KOPT-K1 (cell line): ENCODE results near the gene TSPEAR.
"Not testable (repeated sequence)": the region's sequence is repeated elsewhere in the genome, so short reads cannot be mapped to it uniquely, and the experiment has no call there.

ENCODE experiments used
- H3K27ac ChIP-seq: fragments of 200-600 bp; sonication (generic); 2 replicates; pipeline ENCODE4 v1.5.1; 2016; ENCODE audit warnings: antibody characterized with exemption, mild to moderate bottlenecking, low read depth, low read length; ENCODE audit not compliant: poor library complexity, severe bottlenecking
- H3K36me3 ChIP-seq: fragments of 200-600 bp; sonication (generic); 2 replicates; pipeline ENCODE4 v1.5.1; 2017; ENCODE audit warnings: antibody characterized with exemption, mild to moderate bottlenecking, low read length, moderate library complexity; ENCODE audit not compliant: insufficient read depth
- H3K9me3 ChIP-seq: fragments of 200-600 bp; sonication (generic); 2 replicates; pipeline ENCODE4 v1.5.1; 2017; ENCODE audit warnings: antibody characterized with exemption, low read length, mild to moderate bottlenecking; ENCODE audit not compliant: insufficient read depth, poor library complexity, severe bottlenecking

TSPEAR gene

DNA sequence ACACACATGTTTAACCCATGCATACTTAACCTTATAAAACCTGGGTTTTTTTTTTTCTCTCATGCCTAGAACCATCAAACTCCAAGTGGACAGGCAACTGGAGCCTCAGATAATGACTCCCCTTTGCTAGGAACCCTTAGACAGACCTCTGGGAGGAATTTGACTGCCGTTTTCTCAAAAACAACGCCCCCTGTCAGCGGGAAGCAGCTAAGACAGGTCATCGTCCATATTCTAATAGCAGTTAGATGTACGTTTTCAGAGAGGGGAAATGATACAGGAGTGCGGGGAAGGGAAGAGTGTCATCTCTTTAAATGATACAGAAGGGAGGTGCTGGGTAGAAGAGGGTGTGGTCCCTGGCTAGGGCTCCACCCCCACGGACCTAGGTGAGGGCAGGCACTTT is 221.4 kb downstream of the TSPEAR start:
- Histone ChIP-seq H3K9me3 (peaks cover 21% of the 10 kb centered on the region), H3K27ac (no peak overlapping the region), H3K36me3 (no peaks in the 10 kb centered on the region)

DNA sequence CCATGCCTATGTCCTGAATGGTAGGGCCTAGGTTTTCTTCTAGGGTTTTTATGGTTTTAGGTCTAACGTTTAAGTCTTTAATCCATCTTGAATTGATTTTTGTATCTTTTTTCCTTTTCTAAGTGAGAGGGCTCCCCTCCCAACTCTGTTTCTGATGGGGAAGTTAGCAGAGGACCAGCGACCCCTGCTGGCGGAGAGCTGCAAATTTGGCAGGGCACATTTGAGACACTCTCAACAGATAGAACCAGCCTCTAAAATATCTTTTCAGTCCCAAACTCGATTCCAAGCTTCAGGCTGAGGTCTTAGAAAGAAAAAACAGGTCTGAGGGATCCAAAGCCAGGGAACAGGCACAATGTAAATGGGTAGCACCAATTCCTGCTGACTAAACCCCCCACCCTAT is 223.5 kb downstream of the TSPEAR start:
- Histone ChIP-seq H3K9me3 (peaks cover 10% of the 10 kb centered on the region), H3K36me3 (no peaks in the 10 kb centered on the region), H3K27ac (no peak overlapping the region)

DNA sequence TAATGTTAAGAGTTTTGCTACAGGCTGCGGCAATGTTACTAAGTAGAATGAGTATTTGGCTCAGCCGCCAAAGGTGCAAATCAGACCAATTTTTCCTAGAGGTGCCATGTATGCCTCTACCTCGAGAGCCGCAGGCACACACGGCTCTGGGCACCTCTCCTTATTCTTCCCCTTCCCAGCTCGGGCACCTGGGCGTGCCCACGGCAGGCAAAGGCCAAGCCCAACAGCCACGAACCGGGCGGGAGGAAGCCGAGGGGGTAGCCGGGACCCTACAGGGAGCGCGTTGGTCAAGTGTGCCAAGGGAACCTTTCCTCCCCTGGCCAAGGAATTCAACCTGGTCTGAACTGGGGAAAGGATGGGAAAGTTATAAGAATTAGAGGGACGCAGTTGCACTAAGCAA is 225.1 kb downstream of the TSPEAR start:
- Histone ChIP-seq H3K27ac (no peak overlapping the region), H3K9me3 (peaks cover 9% of the 10 kb centered on the region), H3K36me3 (no peaks in the 10 kb centered on the region)

DNA sequence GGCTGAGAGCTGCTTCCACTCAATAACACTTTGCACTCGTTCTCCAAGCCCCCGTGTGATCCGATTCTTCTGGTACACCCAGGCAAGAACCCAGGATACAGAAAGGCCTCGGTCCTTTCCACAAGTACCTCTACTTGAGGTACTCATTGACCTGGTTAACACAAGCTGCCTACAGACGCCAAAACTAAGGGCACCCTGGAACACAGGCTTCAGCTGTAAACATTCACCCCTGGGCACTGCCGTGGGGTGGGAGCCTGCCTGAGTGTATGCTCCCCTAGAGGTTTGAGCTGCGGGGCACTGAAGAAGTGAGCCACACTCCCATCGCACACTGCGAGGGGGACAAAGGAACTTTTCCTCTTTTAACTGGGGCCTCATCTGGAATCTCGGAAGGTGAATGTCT is 225.6 kb downstream of the TSPEAR start:
- peaks cover 9% of the 10 kb centered on the region for H3K9me3 ChIP-seq
- H3K27ac ChIP-seq = no peak overlapping the region
- no peaks in the 10 kb centered on the region for H3K36me3 ChIP-seq

- Histone ChIP-seq H3K27ac (no peak overlapping the region), H3K9me3 (peaks cover 9% of the 10 kb centered on the region)
These were observed 226.0 kb downstream of the TSPEAR start for GRCh38 chr21:44485254-44485793.

GRCh38 chr21:44484498-44485253 is 226.7 kb downstream of the TSPEAR start:
- Histone ChIP-seq H3K9me3 (peaks cover 9% of the 10 kb centered on the region), H3K27ac (no peak overlapping the region)

More at GRCh38 chr21:44485254-44485793, 226.0 kb downstream of the TSPEAR start:
- no peaks in the 10 kb centered on the region for H3K36me3 ChIP-seq

DNA sequence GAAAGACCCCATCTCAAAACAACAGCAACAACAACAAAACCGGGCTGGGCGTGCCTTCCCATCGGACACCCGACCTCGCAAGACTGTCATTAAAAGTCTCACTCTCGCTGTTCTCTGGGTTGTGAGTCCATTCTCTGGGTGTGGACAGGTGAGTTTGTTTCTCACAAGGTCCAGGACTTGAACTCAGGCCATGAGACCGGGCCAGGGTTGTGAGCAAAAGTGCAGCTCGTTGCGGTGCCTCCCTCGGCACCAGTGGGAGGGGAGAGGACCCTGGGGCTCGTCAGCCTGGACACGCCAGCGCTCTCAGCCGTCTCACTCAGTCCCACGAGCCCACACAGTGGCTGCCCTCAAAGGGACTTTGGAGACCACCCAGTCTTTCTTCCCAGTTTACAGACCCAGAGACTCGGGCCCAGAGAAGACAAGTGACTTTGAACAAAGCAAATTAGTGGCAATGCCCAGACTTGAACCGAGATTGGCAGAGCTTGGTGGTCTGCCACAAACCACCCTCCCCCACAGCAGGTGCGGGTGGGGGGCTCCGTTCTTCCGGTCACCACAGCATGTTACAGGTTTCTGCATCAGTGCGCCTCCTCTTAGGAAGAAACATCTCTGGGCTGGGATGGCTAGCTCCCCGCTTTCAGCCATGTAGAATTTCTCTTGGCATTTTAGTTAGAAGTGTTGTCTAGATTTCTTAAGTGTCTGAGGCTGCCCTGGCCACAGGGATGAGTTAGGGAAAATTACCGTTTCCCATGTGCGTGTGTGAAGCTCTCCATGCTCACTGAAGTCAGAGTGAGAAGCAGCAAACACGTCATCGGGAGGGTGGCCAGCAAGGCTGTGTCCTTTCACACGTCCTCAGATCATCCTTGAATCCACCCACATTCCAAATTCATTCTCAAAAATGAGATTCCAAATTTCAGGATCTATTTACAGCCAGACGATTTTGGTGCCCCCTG is 227.8 kb downstream of the TSPEAR start:
- peaks cover 8% of the 10 kb centered on the region for H3K9me3 ChIP-seq
- H3K27ac ChIP-seq = no peak overlapping the region
- no peaks in the 10 kb centered on the region for H3K36me3 ChIP-seq

More at GRCh38 chr21:44484498-44485253, 226.7 kb downstream of the TSPEAR start:
- no peaks in the 10 kb centered on the region for H3K36me3 ChIP-seq

DNA sequence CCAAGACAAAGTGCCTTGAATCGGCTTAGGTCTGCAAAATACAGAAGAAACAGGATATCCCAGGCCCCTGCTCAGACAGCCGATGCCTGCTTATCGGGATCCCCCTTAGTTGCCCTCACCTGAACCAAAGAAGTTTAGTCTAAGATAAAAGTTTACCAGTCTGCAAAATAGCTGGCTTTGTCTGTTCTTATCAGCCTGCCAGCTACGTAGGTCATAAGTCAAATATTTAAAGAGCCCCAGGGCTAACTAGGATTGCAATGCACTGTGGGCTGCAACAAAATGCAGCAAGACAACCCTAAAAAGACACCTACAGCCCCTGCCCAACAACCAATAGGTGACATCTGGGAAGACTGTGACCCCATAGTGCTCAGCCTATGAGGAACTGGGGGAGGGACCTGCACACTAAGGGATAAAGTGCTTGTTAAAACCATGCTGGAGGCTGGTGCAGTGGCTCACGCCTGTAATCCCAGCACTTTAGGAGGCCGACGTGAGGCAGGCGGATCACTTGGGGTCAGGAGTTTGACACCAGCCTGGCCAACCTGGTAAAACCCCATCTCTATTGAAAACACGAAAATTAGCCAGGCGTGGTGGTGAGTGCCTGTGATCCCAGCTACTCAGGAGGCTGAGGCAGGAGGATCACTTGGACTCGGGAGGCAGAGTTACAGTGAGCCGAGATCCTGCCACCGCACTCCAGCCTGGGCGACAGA is 228.6 kb downstream of the TSPEAR start:
- H3K9me3 ChIP-seq = peaks cover under 1% of the 10 kb centered on the region
- no peak overlapping the region for H3K27ac ChIP-seq
- H3K36me3 ChIP-seq = no peaks in the 10 kb centered on the region

GRCh38 chr21:44480200-44481053 is 230.9 kb downstream of the TSPEAR start:
- Histone ChIP-seq H3K36me3 (no peaks in the 10 kb centered on the region), H3K27ac (no peak overlapping the region), H3K9me3 (no peaks in the 10 kb centered on the region)

GRCh38 chr21:44479556-44480199 is 231.7 kb downstream of the TSPEAR start:
- H3K27ac ChIP-seq, H3K9me3 ChIP-seq, H3K36me3 ChIP-seq: not testable (repeated sequence)

DNA sequence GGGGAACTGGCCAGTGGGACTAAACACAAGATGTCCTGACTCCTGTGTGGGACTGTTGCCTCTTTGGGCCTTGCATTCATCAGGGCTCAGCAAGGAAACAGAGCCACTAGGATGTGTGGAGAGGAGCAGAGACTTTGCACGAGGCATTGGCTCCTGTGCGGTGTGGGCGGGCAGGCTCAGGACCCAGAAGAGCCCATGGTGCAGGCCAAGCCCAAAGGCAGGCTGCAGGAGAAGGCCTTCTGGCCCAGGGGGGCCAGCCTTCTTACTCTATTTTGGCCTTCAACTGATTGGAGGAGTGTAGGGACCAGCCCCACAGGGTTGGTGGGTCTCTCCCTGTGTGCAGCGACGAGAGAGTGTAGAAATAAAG is 232.6 kb downstream of the TSPEAR start:
- H3K9me3 ChIP-seq = no peaks in the 10 kb centered on the region
- no peaks in the 10 kb centered on the region for H3K36me3 ChIP-seq
- no peak overlapping the region for H3K27ac ChIP-seq

- no peak overlapping the region for H3K27ac ChIP-seq
- no peaks in the 10 kb centered on the region for H3K9me3 ChIP-seq
- H3K36me3 ChIP-seq = no peaks in the 10 kb centered on the region
These were observed 233.1 kb downstream of the TSPEAR start for GRCh38 chr21:44478124-44478800.

GRCh38 chr21:44477712-44478111 is 233.7 kb downstream of the TSPEAR start:
- Histone ChIP-seq H3K36me3 (no peaks in the 10 kb centered on the region), H3K9me3 (no peaks in the 10 kb centered on the region), H3K27ac (no peak overlapping the region)
